Measurements from ENCODE around the gene DENND4B.
"Not testable (repeated sequence)": the region's sequence is repeated elsewhere in the genome, so short reads cannot be mapped to it uniquely, and the experiment has no call there.

The DENND4B gene

GRCh38 chr1:153916297-153916696 is 30.2 kb downstream of the DENND4B start:
- no peak for DNase-seq (ENCODE audit: low read depth)
- no peak for TF ChIP-seq CTCF (IDR thresholded peaks at IDR 0.05; ENCODE audit: low read depth, low read length, missing control alignments)
- no peak overlapping the region for H3K4me3 ChIP-seq (ENCODE audit: low read depth, low read length)

GRCh38 chr1:153912349-153912748 is 34.2 kb downstream of the DENND4B start:
- no peak for DNase-seq (ENCODE audit: low read depth)
- TF ChIP-seq CTCF (IDR thresholded peaks at IDR 0.05; ENCODE audit: low read depth, low read length, missing control alignments): no peak

GRCh38 chr1:153910560-153910959 is 36.0 kb downstream of the DENND4B start:
- DNase-seq (ENCODE audit: low read depth); H3K4me3 ChIP-seq (ENCODE audit: low read depth, low read length): not testable (repeated sequence)

More at GRCh38 chr1:153912349-153912748, 34.2 kb downstream of the DENND4B start:
- no peak overlapping the region for H3K4me3 ChIP-seq (ENCODE audit: low read depth, low read length)

GRCh38 chr1:153908071-153908470 is 38.4 kb downstream of the DENND4B start:
- no peak for TF ChIP-seq CTCF (IDR thresholded peaks at IDR 0.05; ENCODE audit: low read depth, low read length, missing control alignments)
- DNase-seq (ENCODE audit: low read depth): no peak
- H3K4me3 ChIP-seq (ENCODE audit: low read depth, low read length): no peak overlapping the region

- no peak for TF ChIP-seq CTCF (IDR thresholded peaks at IDR 0.05; ENCODE audit: low read depth, low read length, missing control alignments)
- no peak overlapping the region for H3K4me3 ChIP-seq (ENCODE audit: low read depth, low read length)
- no peak for DNase-seq (ENCODE audit: low read depth)
Measured at GRCh38 chr1:153907134-153907533, 39.4 kb downstream of the DENND4B start.

- H3K4me3 ChIP-seq (ENCODE audit: low read depth, low read length): no peak overlapping the region
- DNase-seq (ENCODE audit: low read depth): no peak
- no peak for TF ChIP-seq CTCF (IDR thresholded peaks at IDR 0.05; ENCODE audit: low read depth, low read length, missing control alignments)
Measured at GRCh38 chr1:153906396-153906795, 40.1 kb downstream of the DENND4B start.

GRCh38 chr1:153905908-153906307 is 40.6 kb downstream of the DENND4B start:
- DNase-seq (ENCODE audit: low read depth); H3K4me3 ChIP-seq (ENCODE audit: low read depth, low read length): not testable (repeated sequence)

GRCh38 chr1:153903841-153904455 is 42.6 kb downstream of the DENND4B start:
- DNase-seq (ENCODE audit: low read depth): no peak
- H3K4me3 ChIP-seq (ENCODE audit: low read depth, low read length): no peak overlapping the region
- TF ChIP-seq CTCF (IDR thresholded peaks at IDR 0.05; ENCODE audit: low read depth, low read length, missing control alignments): no peak

All from GM12864 (cell line).